Fibroblast of skin of left quadriceps (primary cell): ENCODE data around the gene SCCPDH.
"Not testable (repeated sequence)": the region's sequence is repeated elsewhere in the genome, so short reads cannot be mapped to it uniquely, and the experiment has no call there.

Source experiments
- DNase-seq, 2 experiments: peaks; one replicate each; pipeline ENCODE4 v3.0.0-alpha.2; 2013; ENCODE audit warnings: low read depth in 2 of 2

Gene SCCPDH, protein sequence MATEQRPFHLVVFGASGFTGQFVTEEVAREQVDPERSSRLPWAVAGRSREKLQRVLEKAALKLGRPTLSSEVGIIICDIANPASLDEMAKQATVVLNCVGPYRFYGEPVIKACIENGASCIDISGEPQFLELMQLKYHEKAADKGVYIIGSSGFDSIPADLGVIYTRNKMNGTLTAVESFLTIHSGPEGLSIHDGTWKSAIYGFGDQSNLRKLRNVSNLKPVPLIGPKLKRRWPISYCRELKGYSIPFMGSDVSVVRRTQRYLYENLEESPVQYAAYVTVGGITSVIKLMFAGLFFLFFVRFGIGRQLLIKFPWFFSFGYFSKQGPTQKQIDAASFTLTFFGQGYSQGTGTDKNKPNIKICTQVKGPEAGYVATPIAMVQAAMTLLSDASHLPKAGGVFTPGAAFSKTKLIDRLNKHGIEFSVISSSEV

DNA sequence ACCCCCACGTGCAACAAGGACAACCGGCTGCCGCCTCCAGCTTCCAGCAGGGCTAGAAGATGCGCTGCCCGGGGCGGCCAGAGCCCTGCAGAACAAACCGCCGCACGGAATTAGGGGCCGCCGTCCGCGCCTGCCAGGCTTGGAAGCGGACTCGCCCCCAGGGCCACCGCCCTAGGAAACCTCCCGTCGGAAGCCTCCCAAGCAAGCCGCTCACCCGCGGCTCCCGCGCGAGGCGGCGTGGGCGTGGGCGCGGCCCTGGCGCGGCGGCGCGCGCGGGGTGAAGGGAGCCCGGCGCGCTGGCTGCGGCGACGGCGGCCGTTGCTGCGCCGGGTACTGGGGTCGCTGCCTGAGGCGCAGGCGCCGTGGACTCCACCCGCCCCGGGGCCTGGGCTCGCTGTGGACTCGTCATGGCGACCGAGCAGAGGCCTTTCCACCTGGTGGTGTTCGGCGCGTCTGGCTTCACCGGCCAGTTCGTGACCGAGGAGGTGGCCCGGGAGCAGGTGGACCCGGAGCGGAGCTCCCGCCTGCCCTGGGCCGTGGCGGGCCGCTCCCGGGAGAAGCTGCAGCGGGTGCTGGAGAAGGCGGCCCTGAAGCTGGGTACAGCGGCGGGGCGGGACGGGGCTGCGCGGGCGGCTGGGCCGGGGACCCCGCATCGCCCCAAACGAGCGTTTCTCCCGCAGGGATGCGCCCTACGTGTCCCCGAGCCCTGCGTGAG, at the start of gene SCCPDH:
Gene SCCPDH (plus strand): TSS at position 394 of the 715 bp plus-strand sequence. CDS start 14 bp downstream, at position 408.
- DNase-seq: peak; percentile 32 to 44

DNA sequence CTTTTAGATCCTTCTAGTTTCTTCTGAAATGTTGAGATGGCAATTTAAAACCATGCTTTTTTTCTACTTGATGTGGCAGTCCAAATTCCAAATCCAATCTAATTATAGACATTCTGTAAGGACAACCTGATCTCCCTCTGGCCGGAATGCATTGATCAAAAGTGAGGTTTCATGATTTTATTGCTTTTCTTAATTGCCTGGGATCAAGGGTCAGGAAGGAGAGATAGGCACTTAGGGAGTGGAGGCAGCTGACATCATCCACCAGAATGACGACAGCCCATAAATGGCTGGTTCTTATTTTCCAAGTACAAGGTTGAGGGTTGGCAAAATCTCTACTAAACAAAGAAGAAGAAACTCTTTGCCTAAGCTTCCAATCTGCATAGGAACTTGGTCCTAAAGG, 46.4 kb upstream of the SCCPDH start:
- DNase-seq: no peak

DNA sequence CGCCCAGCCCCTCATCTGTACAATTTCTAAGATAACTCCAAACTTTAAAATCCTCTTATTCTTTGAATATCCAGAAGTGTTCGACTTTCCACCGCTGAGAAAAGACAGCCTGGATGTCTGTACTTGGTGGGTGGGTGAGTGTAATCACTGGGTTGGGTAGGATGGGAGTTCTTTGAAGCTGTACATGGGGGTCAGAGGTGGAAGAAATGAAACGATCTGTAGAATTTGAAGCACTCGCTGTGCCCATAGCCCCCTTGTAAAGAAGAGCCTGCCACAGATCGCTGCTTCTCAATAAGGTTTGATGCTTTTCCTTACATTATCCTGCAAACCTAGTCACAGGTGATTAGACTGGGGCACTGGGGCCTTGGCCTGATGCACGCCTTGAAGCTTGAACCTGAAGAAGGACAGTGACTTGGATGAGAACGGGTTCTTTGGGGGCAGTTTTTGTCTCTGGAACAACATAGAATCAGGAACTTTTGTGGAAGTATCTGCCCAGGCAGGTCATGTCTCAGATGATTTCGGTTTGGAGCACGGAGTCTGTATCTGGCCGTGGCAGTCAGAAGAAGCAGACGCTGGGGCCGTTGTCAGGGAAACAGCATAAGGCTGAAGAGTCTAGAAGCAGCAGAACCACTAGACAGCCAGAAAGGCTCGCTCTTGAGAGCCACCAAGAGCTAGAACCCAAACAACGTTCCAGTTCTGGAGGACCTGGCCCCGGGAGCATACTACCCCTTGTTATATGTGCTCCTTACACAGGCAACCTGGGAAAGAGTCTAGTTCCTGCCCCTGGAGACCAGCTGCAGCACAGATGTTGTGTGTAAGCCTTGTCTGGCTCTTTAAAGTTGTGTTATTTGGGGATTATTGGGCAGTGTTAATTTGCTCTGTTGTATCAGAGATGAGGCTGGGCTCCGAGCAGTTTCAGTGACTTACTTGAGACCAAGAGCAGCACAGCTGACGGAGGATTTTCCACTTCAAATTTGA, 45.1 kb upstream of the SCCPDH start:
- no peak for DNase-seq

DNA sequence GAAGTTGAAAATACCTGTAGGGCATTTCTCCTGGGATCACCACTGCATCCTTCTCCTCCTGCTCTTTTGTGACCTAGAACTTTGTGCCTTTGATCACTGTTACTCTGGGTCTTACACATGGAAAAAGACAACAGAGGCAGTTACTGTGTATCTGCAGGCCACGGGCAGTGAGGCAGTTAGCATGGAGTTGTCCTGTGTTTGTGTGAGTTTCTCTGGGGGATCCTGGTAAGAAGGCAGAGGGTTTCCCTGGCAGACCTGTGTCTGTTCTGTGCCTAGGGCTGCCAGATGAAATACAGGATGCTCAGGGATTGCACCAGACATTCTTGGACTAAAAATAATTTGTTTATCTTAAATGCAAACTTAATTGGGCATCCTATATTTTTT, 44.4 kb upstream of the SCCPDH start:
- DNase-seq: no peak

DNA sequence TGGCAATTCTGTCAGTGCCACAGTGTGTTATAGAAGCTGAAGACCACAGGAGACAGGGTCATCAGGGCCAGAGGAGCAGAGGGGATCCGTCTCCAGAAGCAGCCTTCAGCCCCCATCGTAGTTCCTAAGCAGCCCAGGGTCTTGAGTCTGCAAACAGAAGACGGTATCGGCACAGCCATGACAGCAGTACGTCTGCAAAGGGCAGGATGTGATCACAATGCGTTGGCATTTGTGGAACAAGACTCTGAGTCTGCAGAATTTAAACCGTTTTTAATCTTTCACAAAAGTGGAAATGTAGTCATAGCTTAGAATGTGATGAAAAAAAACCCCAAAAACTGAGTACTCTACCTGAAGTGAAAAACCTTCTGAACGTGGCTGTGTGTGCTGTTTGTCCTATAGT, 44.0 kb upstream of the SCCPDH start:
- no peak for DNase-seq

DNA sequence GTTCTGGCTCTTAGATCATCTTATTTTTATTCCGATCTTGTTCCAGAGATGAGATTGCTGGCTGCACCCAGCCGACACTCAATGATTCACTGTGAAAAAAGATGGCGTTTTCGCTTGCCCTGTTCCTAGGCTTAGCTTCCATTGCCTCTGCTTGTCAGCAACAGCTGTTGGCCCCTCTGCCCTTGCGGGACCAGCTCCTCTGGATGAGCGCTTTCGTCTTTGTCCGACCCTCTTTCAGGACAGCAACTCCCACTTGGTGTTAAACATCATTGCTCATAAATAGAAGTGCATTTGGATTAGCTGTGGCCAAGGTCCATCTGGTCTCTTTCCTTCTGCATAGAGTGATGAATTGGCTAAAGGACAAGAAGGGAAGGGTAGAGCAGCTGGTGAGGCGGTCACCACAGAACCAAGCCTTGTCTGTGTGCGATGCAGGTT, 43.5 kb upstream of the SCCPDH start:
- DNase-seq: no peak

DNA sequence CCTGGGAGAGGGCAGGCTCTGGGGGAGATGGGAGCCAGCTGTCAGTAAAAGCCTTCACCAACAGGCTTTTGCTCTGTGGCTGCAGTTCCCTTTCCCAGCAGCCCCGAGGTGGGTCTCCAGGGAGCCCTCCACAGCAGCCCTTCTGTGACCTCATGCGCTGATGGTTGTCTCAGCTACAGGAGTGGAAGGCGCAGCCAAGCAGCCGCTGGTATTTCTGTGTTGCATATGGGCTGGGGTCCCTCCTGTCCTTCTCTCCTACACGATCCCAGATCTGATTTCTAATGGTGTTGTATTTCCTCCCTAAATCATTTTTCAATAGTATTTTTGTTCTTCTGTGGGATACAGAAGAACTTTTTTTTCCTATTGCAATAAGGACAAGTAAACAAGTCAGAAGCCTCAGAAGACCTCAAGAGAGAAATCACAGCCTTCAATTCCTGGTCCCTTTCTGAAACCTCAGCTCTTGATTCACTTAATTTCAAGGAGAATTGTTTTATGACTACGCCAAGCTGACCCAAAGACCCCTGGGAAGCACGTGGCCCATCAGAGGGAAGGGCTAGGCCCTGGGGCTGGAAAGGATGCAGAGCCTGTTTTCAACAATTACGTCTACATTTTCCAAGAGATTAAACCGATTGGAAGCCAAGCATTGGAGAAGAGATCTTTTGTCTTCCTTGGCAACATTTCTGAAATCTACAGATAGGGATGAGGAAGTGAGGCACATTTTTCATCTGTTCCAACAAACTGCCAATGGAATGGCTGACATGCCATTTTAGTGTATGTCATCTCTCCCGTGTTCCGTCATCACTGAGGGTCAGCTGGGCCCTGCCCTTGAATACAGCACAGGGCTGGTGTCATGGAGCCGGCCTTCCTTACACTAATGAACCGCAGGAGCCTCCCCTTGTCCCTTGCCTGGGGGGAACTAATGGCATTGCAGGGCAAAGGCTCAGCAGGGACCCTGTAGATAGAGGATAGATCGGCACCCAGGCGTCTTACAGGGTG, 42.0 kb upstream of the SCCPDH start:
- DNase-seq: no peak

DNA sequence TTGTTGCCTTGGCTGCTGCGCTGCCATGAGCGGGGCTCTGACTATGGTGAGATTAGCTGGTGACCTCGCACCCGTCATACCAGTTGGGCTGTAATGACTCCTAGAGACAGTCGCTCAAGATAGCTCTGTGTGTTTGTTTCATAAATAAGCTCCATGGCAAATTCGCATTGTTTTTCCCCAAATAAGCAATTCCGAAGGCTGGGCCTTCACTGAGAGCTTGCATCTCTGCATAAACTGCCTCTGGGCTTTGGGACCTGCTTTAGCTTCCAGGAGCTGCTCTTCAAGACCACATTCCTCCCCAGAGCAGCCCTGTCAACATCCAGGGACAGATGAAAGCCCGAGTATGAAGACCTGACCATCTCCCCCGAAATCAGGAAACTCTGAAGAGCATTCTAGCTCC, 40.7 kb upstream of the SCCPDH start:
- DNase-seq: no peak

DNA sequence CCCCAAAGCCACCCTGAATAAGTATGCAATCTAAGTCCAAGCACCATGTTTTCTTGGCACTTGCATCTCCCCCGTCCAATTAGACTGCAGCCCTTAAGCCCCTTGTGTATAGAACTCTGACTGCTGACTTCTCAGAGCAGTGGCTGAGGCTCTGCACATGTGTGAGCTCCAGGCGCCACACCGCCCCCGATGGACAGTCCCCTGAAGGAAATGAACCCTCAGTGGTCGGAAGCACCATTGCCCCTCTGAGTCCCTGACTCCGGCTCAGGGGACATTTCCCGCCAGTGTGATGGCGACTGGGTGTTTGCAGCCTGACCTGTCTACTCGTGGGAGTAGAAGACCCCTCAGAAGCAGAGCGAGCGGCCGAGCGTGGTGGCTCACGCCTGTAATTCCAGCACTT, 37.2 kb upstream of the SCCPDH start:
- DNase-seq: no peak

DNA sequence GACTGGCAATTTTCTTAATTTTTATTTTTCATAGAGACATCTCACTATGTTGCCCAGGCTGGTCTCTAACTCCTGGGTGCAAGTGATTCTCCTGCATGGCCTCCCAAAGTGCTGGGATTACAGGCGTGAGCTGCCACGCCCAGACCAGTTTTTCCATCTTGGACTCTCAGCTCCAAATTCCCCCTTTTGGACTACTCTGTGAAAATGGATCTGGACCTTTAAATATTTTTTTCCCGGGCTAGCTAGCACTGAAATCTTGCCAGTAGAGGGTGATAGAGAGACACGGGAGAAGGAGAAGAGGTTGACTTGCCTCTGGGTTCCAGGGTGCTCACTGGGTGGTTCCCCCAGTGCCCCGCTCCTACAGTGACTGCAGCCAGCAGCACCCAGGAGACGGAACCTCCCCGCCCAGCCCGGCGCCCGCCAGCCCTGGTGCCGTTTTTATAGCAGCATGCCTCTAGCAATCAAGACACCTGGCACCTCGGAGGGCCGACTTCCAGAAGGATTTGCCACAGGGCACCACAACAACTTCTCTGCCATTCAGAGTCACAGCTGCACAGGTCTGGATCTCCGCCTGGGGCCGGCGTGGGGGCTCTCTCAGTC, 34.7 kb upstream of the SCCPDH start:
- DNase-seq: peak; percentile 52 to 56

DNA sequence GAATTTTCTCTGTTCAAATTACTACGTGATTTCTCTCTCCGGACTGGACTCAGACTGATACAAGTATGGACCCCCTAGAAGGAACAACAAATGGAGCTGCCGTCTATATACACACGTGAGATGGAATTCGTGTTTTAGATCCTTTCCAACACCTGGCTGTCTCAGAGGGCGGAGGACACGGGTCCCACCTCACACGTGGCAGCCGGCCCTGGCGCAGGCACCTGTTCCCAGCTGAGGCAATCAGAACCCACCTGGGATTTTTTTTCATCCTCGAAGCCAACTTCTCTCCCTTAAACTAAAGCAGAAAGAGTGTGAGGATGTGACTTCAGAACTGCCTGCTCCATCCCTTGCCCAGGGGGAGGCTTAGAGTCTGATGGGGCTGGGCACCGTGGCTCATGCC, 34.1 kb upstream of the SCCPDH start:
- no peak for DNase-seq

DNA sequence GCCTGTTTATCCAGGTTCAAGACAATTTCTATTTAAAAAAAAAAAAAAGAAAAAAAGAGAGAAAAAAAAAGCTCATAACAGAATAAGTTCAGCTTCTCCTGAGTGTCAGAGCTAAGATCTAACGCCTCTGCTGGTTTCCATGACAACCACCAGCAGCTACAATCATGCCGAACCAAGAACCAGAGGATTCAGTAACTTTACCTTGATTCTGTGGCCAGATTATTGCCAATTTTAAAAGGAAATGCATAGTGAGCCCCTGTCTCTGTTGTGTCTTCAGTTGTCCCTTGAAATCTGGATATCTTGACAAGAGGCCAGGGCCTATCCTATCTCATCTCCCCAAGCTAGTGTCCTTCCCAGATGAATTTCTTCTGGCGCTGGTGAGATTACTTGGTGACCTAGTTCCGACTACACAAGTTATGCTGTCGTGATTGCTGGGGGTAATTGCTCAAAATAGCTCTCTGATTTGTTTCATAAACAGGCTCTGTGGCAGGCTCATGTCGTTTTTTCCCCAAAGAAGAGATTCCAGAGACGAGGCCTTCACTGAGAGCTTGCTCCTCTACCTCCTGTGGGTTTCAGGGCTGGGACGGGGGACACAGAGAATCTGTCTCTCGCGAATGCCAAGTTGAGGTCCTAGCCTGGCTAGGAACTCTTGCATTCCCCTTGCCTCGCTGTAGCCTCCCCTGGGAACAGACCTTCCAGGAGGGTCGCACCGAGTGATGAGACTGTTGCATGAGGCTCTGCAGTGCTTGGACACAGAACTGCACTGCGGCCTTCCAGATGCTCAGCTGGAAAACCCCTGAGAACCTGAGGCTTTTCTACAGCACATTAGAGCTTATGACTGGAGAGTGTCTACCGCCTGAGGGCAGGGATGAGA, 32.4 kb upstream of the SCCPDH start:
- DNase-seq: no peak

DNA sequence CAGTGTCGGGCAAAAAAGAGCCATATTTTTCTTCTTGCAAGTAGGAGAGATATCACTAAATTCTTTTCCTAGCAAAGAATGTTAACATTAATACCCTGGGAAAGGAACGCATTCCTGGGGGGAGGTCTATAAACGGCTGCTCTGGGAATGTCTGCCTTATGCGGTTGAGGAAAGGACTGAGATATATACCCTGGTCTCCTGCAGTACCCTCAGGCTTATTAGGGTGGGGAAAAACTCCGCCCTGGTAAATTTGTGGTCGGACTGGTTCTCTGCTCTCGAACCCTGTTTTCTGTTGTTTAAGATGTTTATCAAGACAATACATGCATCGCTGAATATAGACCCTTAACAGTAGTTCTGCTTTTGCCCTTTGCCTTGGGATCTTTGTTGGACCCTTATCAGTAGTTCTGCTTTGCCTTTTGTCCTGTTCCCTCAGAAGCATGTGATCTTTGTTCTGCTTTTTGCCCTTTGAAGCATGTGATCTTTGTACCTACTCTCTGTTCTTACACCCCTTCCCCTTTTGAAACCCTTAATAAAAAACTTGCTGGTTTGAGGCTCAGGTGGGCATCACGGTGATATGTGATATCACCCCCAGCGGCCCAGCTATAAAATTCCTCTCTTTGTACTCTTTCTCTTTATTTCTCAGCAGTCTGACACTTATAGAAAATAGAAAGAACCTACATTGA, 29.9 kb upstream of the SCCPDH start:
- not testable (repeated sequence) for DNase-seq

DNA sequence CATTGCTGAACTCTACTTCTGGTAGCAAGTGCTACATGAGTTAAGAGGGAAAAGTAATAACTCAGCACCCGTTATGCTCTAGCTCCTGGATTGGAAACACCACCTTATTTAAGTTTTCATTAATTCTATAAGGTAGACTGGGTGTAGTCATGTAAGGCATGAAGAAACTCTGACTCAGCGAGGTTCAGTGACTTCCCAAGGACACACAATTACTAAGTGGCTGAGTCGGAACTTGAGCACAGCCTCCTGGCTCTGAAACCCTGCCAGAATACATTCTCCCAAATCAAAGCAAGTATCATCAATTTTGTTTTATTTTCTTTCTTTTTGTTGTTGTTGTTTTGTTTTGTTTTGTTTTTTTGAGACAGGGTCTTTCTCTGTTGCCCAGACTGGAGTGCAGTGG, 29.1 kb upstream of the SCCPDH start:
- DNase-seq: no peak

DNA sequence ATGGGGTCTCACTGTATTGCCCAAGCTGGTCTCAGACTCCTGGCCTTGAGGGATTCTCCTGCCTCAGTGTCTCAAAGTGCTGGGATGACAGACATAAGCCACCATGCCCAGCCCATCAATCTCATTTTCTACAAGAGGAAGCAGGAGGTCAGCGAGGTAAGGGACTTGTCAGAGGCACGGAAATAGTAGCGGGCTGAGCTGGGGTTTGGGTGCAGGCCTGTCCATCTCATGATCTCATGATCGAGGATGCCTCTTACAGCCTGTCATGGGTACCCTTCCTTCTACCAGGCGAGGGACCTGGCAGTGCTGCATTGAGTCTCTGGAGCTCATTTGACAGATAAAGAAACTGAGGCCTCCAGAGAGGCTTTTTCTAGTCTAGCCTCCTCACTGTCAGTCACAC, 28.5 kb upstream of the SCCPDH start:
- no peak for DNase-seq

DNA sequence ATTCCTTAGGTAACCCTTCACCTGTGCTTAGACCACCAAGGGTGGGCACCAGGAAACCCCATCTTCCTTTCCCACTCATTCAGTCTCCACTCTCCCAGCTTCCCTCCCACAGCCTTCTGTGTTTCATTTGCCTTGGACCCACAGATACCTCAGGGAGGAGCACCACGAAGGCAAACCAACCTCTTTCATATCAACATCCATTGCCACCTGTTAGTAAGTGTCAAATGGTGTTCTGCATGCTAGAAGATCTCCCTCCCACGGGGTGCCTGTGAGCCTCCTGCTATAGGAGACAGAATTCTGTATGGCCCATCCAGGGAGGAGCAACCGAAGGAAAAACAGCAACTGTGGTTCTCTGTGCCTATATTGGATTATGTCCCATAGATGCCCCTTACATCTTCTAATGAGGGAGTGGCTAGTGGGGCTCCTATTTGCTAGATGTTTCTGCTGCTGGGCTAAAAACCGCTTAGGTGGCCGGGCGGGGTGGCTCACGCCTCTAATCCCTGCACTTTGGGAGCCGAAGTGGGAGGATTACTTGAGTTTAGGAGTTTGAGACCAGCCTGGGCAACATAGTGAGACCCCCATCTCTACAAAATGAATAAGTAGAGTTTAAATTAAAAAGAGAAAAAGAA, 25.6 kb upstream of the SCCPDH start:
- DNase-seq: no peak

DNA sequence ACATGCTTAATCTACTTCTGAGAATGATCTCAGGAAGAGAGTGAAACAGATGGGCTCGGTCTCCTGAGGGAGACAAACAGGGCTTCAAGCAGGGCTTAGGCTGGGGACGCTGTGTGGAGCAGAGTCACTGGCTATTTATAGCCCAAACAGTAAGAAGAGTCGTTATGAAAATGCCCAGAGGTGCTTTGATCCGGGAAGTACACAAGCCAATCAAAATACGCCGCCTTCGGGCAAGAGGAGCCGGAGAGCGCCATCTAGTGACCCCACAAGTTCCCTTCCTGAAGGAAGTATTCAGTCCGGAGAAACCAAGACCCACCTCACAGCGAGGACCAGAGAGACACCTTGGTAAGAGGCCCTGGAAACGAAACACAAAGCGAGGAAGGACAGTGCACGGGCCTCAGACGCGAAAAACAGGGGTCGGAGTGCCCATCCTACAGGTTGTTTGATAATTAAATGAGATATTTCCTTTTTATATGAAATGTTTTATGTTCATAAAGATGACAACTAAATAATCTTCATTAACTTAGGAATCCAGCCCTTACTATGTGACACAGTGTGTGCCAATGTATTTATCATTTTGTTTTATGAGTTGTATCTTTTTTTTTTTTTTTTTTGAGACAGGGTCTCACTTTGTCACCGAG, 25.0 kb upstream of the SCCPDH start:
- DNase-seq: peak; percentile 88 to 89

DNA sequence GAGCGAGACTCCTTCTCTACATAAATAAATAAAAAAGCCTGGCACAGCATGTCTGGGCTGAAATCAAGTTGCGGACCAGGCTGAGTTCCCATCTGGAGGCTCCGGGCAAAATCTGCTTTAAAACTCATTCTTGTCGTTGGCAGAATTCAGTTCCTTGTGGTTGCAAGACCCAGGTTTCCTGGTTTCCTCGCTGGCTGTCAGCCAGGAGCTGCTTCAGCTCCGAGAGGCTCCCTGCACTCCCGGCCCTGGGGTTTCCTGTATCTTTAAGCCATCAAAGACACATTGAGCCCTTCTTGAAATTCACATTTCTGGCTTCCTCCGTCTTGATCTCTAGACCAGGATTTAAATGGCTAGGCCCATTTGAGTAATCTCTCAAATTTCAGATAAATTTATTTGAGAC, 20.6 kb upstream of the SCCPDH start:
- no peak for DNase-seq
